ENCODE data around the gene PLS3.

DNA sequence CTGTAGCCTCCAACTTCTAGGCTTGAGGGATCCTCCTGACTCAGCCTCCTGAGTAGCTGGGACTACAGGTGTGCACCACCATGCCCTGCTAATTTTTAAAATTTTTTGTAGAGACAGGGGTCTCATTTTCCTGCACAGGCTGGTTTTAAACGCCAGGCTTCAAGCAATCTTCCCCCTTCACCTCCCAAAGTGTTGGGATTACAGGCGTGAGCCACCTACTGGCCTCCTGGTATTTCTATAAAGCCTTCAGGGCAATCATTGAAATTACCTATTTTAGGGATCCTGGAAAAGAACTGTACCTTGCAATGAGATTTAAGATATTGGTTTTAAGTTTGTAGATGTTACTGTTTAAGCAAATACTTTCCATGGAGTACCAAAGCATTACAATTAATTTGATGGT lies 13.5 kb upstream of the PLS3 start:
- no peak for TF ChIP-seq POLR2A (IDR thresholded peaks at IDR 0.05; ENCODE audit: low read depth, low read length)
- TF ChIP-seq, protein P1, sequence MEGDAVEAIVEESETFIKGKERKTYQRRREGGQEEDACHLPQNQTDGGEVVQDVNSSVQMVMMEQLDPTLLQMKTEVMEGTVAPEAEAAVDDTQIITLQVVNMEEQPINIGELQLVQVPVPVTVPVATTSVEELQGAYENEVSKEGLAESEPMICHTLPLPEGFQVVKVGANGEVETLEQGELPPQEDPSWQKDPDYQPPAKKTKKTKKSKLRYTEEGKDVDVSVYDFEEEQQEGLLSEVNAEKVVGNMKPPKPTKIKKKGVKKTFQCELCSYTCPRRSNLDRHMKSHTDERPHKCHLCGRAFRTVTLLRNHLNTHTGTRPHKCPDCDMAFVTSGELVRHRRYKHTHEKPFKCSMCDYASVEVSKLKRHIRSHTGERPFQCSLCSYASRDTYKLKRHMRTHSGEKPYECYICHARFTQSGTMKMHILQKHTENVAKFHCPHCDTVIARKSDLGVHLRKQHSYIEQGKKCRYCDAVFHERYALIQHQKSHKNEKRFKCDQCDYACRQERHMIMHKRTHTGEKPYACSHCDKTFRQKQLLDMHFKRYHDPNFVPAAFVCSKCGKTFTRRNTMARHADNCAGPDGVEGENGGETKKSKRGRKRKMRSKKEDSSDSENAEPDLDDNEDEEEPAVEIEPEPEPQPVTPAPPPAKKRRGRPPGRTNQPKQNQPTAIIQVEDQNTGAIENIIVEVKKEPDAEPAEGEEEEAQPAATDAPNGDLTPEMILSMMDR (IDR thresholded peaks at IDR 0.05; ENCODE audit: extremely low read depth in 1 of 2, insufficient read depth in 1 of 2, low read depth in 1 of 2, low read length in 2 of 2): no peak
- TF ChIP-seq EZH2 (IDR thresholded peaks at IDR 0.05; ENCODE audit: borderline replicate concordance, low read depth, low read length, severe bottlenecking): no peak
- TF ChIP-seq FOS (IDR thresholded peaks at IDR 0.05; ENCODE audit: borderline replicate concordance, insufficient read depth, low read length): no peak
